ENCODE data around the gene RBM33. TPM values are rescaled to one million over a fixed set of nuclear protein-coding genes. Genes with fewer than 3 reads are reported as not detected.
A peak's percentile ranks its signal among the peaks of the same experiment; 100 is the strongest.

Gene RBM33
- total and polyA plus RNA-seq, 2 of the 13 experiments (the other 11 are each of a cell fraction or from before 2014, with no cell fraction given): 12.4 to 28.9 TPM

GRCh38 chr7:155649588-155649987 lies 5.1 kb downstream of the RBM33 start (continued):
- TF ChIP-seq, protein P1, sequence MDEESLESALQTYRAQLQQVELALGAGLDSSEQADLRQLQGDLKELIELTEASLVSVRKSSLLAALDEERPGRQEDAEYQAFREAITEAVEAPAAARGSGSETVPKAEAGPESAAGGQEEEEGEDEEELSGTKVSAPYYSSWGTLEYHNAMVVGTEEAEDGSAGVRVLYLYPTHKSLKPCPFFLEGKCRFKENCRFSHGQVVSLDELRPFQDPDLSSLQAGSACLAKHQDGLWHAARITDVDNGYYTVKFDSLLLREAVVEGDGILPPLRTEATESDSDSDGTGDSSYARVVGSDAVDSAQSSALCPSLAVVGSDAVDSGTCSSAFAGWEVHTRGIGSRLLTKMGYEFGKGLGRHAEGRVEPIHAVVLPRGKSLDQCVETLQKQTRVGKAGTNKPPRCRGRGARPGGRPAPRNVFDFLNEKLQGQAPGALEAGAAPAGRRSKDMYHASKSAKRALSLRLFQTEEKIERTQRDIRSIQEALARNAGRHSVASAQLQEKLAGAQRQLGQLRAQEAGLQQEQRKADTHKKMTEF (CRISPR knock-in tag; IDR thresholded peaks at IDR 0.05): no peak
- TF ChIP-seq ZNF607 (CRISPR knock-in tag; IDR thresholded peaks at IDR 0.05; ENCODE audit: borderline replicate concordance) (no peak), ZFAT (CRISPR knock-in tag; conservative IDR thresholded peaks at IDR 0.05) (no peak), IKZF1 (IDR thresholded peaks at IDR 0.05) (no peak), ZNF704 (CRISPR knock-in tag; IDR thresholded peaks at IDR 0.05; ENCODE audit: borderline replicate concordance) (no peak), XRCC5 (optimal IDR thresholded peaks at IDR 0.05; ENCODE audit: low read length) (no peak), PAX8 (CRISPR knock-in tag; IDR thresholded peaks at IDR 0.05; ENCODE audit: borderline replicate concordance) (no peak), ZNF709 (CRISPR knock-in tag; IDR thresholded peaks at IDR 0.05) (no peak)

DNA sequence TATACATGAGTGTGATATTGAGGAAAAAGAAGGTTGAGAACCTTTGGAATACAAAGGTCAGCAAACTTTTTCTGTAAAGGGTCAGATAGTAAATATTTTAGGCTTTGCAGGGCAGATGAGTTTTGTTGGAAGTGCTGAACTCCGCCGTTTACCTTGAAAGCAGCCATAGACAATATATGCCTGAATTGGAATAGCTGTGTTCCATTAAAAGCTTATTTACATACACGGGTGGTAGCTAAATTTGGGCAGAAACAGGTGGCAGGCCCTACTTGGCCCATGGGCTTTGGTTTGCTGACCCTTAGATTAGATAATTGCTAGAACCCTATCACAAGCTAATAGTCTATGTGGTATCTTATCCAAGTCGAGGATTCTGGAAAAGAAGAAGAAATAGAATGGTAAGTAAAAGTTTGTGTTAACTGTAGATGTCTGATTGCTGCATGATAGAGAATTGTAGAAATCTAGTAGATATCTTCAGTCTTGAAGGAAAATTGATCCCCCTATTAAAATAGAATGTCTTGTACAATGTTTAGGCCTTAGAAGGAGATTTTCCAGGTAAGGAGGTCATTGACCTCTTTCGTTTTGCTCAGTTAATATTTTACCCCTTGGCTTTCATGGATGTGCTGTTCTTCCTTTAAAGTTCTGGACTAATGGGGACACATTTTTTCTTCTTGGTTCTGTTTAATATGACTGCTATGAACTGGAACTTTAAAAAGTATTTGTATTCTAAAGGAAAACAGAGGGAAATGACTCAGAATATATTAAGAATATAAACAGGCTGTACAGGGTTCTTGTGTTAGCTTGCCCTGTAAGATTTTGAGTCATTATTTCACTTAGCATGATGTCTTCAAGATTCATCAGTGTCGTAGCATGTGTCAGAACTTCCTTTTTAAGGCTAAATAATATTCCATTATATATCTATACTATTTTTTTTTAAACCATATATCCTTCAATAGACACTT lies 8.0 kb downstream of the RBM33 start:
- in situ Hi-C loops (cut with HindIII; ENCODE audit: extremely low pct_ligation_motif_present, low pct_unique_long_range_greater_than_20kb): no loop called here
- peaks cover 86% of the 10 kb centered on the region for H4K20me1 ChIP-seq (ENCODE audit: insufficient read depth, low read length)
- TF ChIP-seq FOXC1 (CRISPR knock-in tag; IDR thresholded peaks at IDR 0.05; ENCODE audit: borderline replicate concordance): no peak
- TF ChIP-seq GFI1 (CRISPR knock-in tag; IDR thresholded peaks at IDR 0.05; ENCODE audit: borderline replicate concordance): no peak
- no peak for TF ChIP-seq FOSL2 (CRISPR knock-in tag; IDR thresholded peaks at IDR 0.05)
- 0 out of 2 replicates have a peak, but pooled peaks have one; percentile 7 for TF ChIP-seq ARID5B (CRISPR knock-in tag; IDR thresholded peaks at IDR 0.05)
- TF ChIP-seq NR2C2 (CRISPR knock-in tag; IDR thresholded peaks at IDR 0.05; ENCODE audit: borderline replicate concordance): no peak
- TF ChIP-seq LCORL (IDR thresholded peaks at IDR 0.05): no peak
- 0 out of 2 replicates have a peak, but pooled peaks have one; percentile 14 for TF ChIP-seq LCORL (CRISPR knock-in tag; IDR thresholded peaks at IDR 0.05)
- TF ChIP-seq NR2F6 (IDR thresholded peaks at IDR 0.05): peak; percentile 11; the same call in 1 of the 2 replicates
- no peak for TF ChIP-seq NR2F6 (CRISPR knock-in tag; IDR thresholded peaks at IDR 0.05)

More for the DNA sequence above, 8.0 kb downstream of the RBM33 start:
- peak overlapping the region; percentile 10 for H3K27ac ChIP-seq (ENCODE audit: extremely low read length, insufficient read depth, low read length)
- DNase-seq (ENCODE audit: low spot score) (no peak), FAIRE-seq (no peak), ATAC-seq (peak; percentile 63)
- H3K9me3 ChIP-seq (ENCODE audit: low read length): peaks cover 10% of the 10 kb centered on the region; the same call in 1 of the 2 replicates
- no TSS peak for BruUV-seq (replicated peaks)
- ChIA-PET CTCF (ENCODE audit: low intra/inter-chr PET ratio, low total read pairs) (no interaction called here), POLR2A (interaction anchor here (0.8 to 1.8 kb wide), 2 partner anchors 8 to 34 kb away, joined by 3 to 7 read pairs; partner anchors contain the start of gene RBM33)
- peaks cover 100% of the 10 kb centered on the region for H3K79me2 ChIP-seq (ENCODE audit: insufficient read depth, low read length)
- intact Hi-C loops (cut with micrococcal nuclease; ENCODE audit: unreplicated experiment): no loop called here
- peaks cover under 1 to 4% of the 10 kb centered on the region in 2 experiments for H3K36me3 ChIP-seq (replicated peaks in 1 of 2; ENCODE audit: control insufficient read depth in 1 of 2, insufficient read depth in 2 of 2, low read length in 2 of 2)
- H3K4me3 ChIP-seq (replicated peaks in 1 of 3; ENCODE audit: insufficient read depth in 1 of 3, low read depth in 2 of 3, low read length in 3 of 3): peak overlapping the region in 2 of 3 experiments; percentile 2 to 5; a peak in 2 of 6 replicates
- no peak overlapping the region for H2AFZ ChIP-seq (ENCODE audit: low read length)
- no peaks in the 10 kb centered on the region for H3K27me3 ChIP-seq (ENCODE audit: control insufficient read depth in 1 of 2, insufficient read depth in 2 of 2, low read length in 2 of 2)
- peaks cover 84% of the 10 kb centered on the region for H3K4me1 ChIP-seq (ENCODE audit: insufficient read depth, low read length)
- H3K9ac ChIP-seq (ENCODE audit: insufficient read depth, low read depth, low read length): no peak overlapping the region
- WGBS (ENCODE audit: low lambda C conversion rate): 37% methylated on average over 6 of the region's 6 CpGs
- peak overlapping the region; percentile 68 for H3K4me2 ChIP-seq (ENCODE audit: low read depth, low read length)
